Sigmoid colon (tissue), 4 donors: ENCODE results near the gene PRSS8.

Source experiments
- CTCF ChIP-seq, 4 experiments: fragments of 450-650 bp in 3 of 4; fragments of 200-600 bp in 1 of 4; IDR thresholded peaks; one replicate each; pipeline ENCODE4 v1.5.1; 2016 to 2019; ENCODE audit warnings: antibody characterized with exemption in 4 of 4, mild to moderate bottlenecking in 3 of 4, moderate library complexity in 2 of 4
- EP300 ChIP-seq, 4 donors: sonication (generic); formaldehyde crosslinking; IDR thresholded peaks; one replicate each; pipeline ENCODE4 v1.6.1; 2017; ENCODE audit warnings: antibody characterized with exemption in 4 of 4
- POLR2A ChIP-seq, 2 donors: fragments of 450-650 bp; IDR thresholded peaks; one replicate each; pipeline ENCODE4 v1.6.1; 2016; ENCODE audit warnings: antibody characterized with exemption in 2 of 2, mild to moderate bottlenecking in 2 of 2, moderate library complexity in 2 of 2
- POLR2AphosphoS5 ChIP-seq, 4 donors: sonication (generic); formaldehyde crosslinking; IDR thresholded peaks; one replicate each; pipeline ENCODE4 v1.6.1; 2017; ENCODE audit warnings: antibody characterized with exemption in 4 of 4

GRCh38 chr16:31134091-31134571 is 1.4 kb downstream of the PRSS8 start:
- TF ChIP-seq POLR2A (IDR thresholded peaks at IDR 0.05): no peak
- TF ChIP-seq CTCF (IDR thresholded peaks at IDR 0.05): no peak
- no peak for TF ChIP-seq POLR2AphosphoS5 (IDR thresholded peaks at IDR 0.05)
- TF ChIP-seq EP300 (IDR thresholded peaks at IDR 0.05): no peak
